HepG2 (cell line): ENCODE measurements around the gene HEXD. TPM values are rescaled to one million over a fixed set of nuclear protein-coding genes. Genes with fewer than 3 reads are reported as not detected.

ENCODE experiments used
- ATAC-seq: fragments of 200-7000 bp; cut with Tn5 transposase; 3 replicates; pipeline ENCODE4 v1.9.1; 2020; ENCODE audit warnings: mild to moderate bottlenecking, moderate library complexity
- BruUV-seq: library from RNA; stranded (reverse); fragments of 400-500 nt; replicated peaks from 2 replicates; lab custom pipeline; 2021; lab: Mats Ljungman, UMichigan
- CTCF ChIA-PET: fragments of 300-600 bp; formaldehyde crosslinking; extraction: SDS; loops from one replicate; lab custom pipeline; 2021; ENCODE audit warnings: low total read pairs, inconsistent platforms, low intra/inter-chr PET ratio; lab: Yijun Ruan, JAX
- POLR2A ChIA-PET: fragments of 350-600 bp; sonication (Branson Sonifier 250); formaldehyde crosslinking; loops from one replicate; lab custom pipeline; 2020; ENCODE audit warnings: antibody characterized with exemption, inconsistent platforms; lab: Yijun Ruan, JAX
- DNase-seq: peaks from one replicate; pipeline ENCODE4 v3.0.0-alpha.2; 2015; ENCODE audit warnings: low spot score
- FAIRE-seq: peaks from 3 replicates; lab custom pipeline; 2011; peaks lifted over from hg19 to GRCh38; lab: Jason Lieb, UNC
- H2AFZ ChIP-seq: one replicate; pipeline ENCODE4 v1.6.1; 2011; ENCODE audit warnings: low read length, inconsistent platforms
- H3K27ac ChIP-seq: fragments of 300-600 bp; 3 replicates; pipeline ENCODE4 v1.8.0; 2011; ENCODE audit warnings: mixed run types, mild to moderate bottlenecking, mixed read lengths, low read length, inconsistent platforms; ENCODE audit not compliant: insufficient read depth; ENCODE audit errors: extremely low read length
- H3K27me3 ChIP-seq, 2 experiments: fragments of 200-600 bp in 1 of 2; 2 replicates in 1 of 2; 3 replicates in 1 of 2; pipeline versions ENCODE4 v1.6.0 to v1.8.0; 2011; ENCODE audit warnings: low read length in 2 of 2, mild to moderate bottlenecking in 2 of 2, moderate library complexity in 2 of 2, inconsistent platforms in 1 of 2; ENCODE audit not compliant: insufficient read depth in 2 of 2, control insufficient read depth in 1 of 2
- H3K36me3 ChIP-seq, 2 experiments: fragments of 200-600 bp in 1 of 2; replicated peaks in 1 of 2; 2 replicates in 1 of 2; 3 replicates in 1 of 2; pipeline versions ENCODE4 v1.5.1 to v1.8.0; 2011; ENCODE audit warnings: low read length in 2 of 2, inconsistent platforms in 1 of 2; ENCODE audit not compliant: insufficient read depth in 2 of 2, control insufficient read depth in 1 of 2
- H3K4me1 ChIP-seq: 2 replicates; pipeline ENCODE4 v1.5.1; 2012; ENCODE audit warnings: low read length, inconsistent platforms; ENCODE audit not compliant: insufficient read depth
- H3K4me2 ChIP-seq: 2 replicates; pipeline ENCODE4 v1.6.0; 2011; ENCODE audit warnings: low read depth, low read length, inconsistent platforms
- H3K4me3 ChIP-seq, 3 experiments: fragments of 200-600 bp in 1 of 3; sonication (generic), shearing (Covaris generic) in 1 of 3; replicated peaks in 1 of 3; 2 replicates each; pipeline ENCODE4 v1.5.1; 2011 to 2016; ENCODE audit warnings: low read length in 3 of 3, inconsistent platforms in 2 of 3, low read depth in 2 of 3, mild to moderate bottlenecking in 2 of 3, control low read depth in 1 of 3, mixed read lengths in 1 of 3; ENCODE audit not compliant: insufficient read depth in 1 of 3
- H3K79me2 ChIP-seq: one replicate; pipeline ENCODE4 v1.6.1; 2011; ENCODE audit warnings: low read length, inconsistent platforms; ENCODE audit not compliant: insufficient read depth
- H3K9ac ChIP-seq: 2 replicates; pipeline ENCODE4 v1.6.0; 2011; ENCODE audit warnings: mild to moderate bottlenecking, low read depth, low read length, inconsistent platforms; ENCODE audit not compliant: insufficient read depth
- H3K9me3 ChIP-seq: 2 replicates; pipeline ENCODE4 v1.5.1; 2012; ENCODE audit warnings: mild to moderate bottlenecking, low read length
- H4K20me1 ChIP-seq: 2 replicates; pipeline ENCODE4 v1.6.0; 2011; ENCODE audit warnings: inconsistent platforms, mild to moderate bottlenecking, low read length, moderate library complexity; ENCODE audit not compliant: insufficient read depth
- ARID2 ChIP-seq: sonication (generic); formaldehyde crosslinking; IDR thresholded peaks from 2 replicates; pipeline ENCODE4 v1.8.1; 2022; ENCODE audit warnings: mild to moderate bottlenecking, missing genetic modification reagents, borderline replicate concordance
- FOSL1 ChIP-seq: sonication (generic); formaldehyde crosslinking; IDR thresholded peaks from 2 replicates; pipeline ENCODE4 v1.9.0; 2021; ENCODE audit warnings: missing genetic modification reagents, borderline replicate concordance
- GATAD2A ChIP-seq: IDR thresholded peaks from 2 replicates; pipeline ENCODE4 v1.6.1; 2016
- IRF2 ChIP-seq: IDR thresholded peaks from 2 replicates; pipeline ENCODE4 v1.6.1; 2018; ENCODE audit warnings: missing genetic modification reagents, missing compliant biosample characterization
- MIXL1 ChIP-seq: IDR thresholded peaks from 2 replicates; pipeline ENCODE4 v1.6.1; 2016
- RARG ChIP-seq: sonication (generic); formaldehyde crosslinking; IDR thresholded peaks from 2 replicates; pipeline ENCODE4 v1.4.0; 2020; ENCODE audit warnings: low read depth, mild to moderate bottlenecking, missing genetic modification reagents
- RFXANK ChIP-seq: IDR thresholded peaks from 2 replicates; pipeline ENCODE4 v1.6.1; 2016
- TBX2 ChIP-seq: sonication (generic); formaldehyde crosslinking; IDR thresholded peaks from 2 replicates; pipeline ENCODE4 v1.5.0; 2020; ENCODE audit warnings: missing genetic modification reagents, mild to moderate bottlenecking, borderline replicate concordance
- TCF7 ChIP-seq: sonication (generic); IDR thresholded peaks from 2 replicates; pipeline ENCODE4 v1.6.1; 2016; ENCODE audit warnings: antibody characterized with exemption, low read depth
- TGIF2 ChIP-seq: IDR thresholded peaks from 2 replicates; pipeline ENCODE4 v1.6.1; 2016; ENCODE audit warnings: control low read depth, missing compliant biosample characterization
- TOPORS ChIP-seq: sonication (generic); formaldehyde crosslinking; IDR thresholded peaks from 2 replicates; pipeline ENCODE4 v1.8.0; 2023; ENCODE audit warnings: mild to moderate bottlenecking, missing genetic modification reagents
- ZNF383 ChIP-seq: sonication (generic); formaldehyde crosslinking; IDR thresholded peaks from 2 replicates; pipeline ENCODE4 v1.4.0; 2020; ENCODE audit warnings: missing genetic modification reagents, mild to moderate bottlenecking, borderline replicate concordance
- ZNF891 ChIP-seq: sonication (generic); formaldehyde crosslinking; IDR thresholded peaks from 2 replicates; pipeline ENCODE4 v1.5.0; 2020; ENCODE audit warnings: mild to moderate bottlenecking, missing genetic modification reagents
- WGBS: methylation state at CpG from one replicate; pipeline ENCODE4 v1.1.6; 2017; ENCODE audit warnings: low lambda C conversion rate; 5-methylcytosine and 5-hydroxymethylcytosine counted together
- in situ Hi-C: cut with HindIII; loops from 2 replicates; pipeline ENCODE4 v1.10.0; 2017; ENCODE audit warnings: low pct_unique_long_range_greater_than_20kb; ENCODE audit not compliant: extremely low pct_ligation_motif_present
- intact Hi-C: fragments of 100-400 bp; cut with micrococcal nuclease; formaldehyde crosslinking; loops from one replicate; pipeline ENCODE4 v1.10.0; 2022; ENCODE audit not compliant: unreplicated experiment
- polyA plus RNA-seq, 8 experiments: library from polyadenylated mRNA; depleted of rRNA in 3 of 8; stranded (reverse) in 7 of 8; unstranded in 1 of 8; fragments of >200 nt; fragmentation: Illumina TruSeq in 4 of 8; extraction: Trizol in 4 of 8; gene quantifications; 2 replicates each; pipeline versions ENCODE4 v1.2.1 to v1.2.3, GENCODE V29; 2011 to 2016; ENCODE audit warnings: low read depth in 4 of 8, missing spikeins in 1 of 8, mixed read lengths in 1 of 8; ENCODE audit not compliant: insufficient read depth in 1 of 8
- total RNA-seq, 5 experiments: library from RNA; depleted of rRNA; stranded (reverse); fragments of >200 nt; fragmentation: Illumina TruSeq; extraction: Trizol; gene quantifications; 2 replicates each; pipeline ENCODE4 v1.2.3, GENCODE V29; 2016; ENCODE audit warnings: low read depth in 1 of 5
- TF ChIP-seq, protein P1 (sequence below): sonication (generic); formaldehyde crosslinking; IDR thresholded peaks from 2 replicates; pipeline ENCODE4 v1.4.0; 2020; ENCODE audit warnings: missing genetic modification reagents
- TF ChIP-seq, protein P2 (sequence below): sonication (generic); formaldehyde crosslinking; IDR thresholded peaks from 2 replicates; pipeline ENCODE4 v1.5.0; 2020; ENCODE audit warnings: mild to moderate bottlenecking, low read depth, missing genetic modification reagents, borderline replicate concordance
- TF ChIP-seq, protein P3 (sequence below): sonication (generic); formaldehyde crosslinking; IDR thresholded peaks from 2 replicates; pipeline ENCODE4 v1.4.0; 2020; ENCODE audit warnings: missing genetic modification reagents
- TF ChIP-seq, protein P4 (sequence below): IDR thresholded peaks from 2 replicates; pipeline ENCODE4 v1.6.1; 2016

Gene HEXD
- total and polyA plus RNA-seq, 2 of the 13 experiments (the other 11 are each of a cell fraction or from before 2014, with no cell fraction given) = 22.3 to 41.8 TPM

DNA sequence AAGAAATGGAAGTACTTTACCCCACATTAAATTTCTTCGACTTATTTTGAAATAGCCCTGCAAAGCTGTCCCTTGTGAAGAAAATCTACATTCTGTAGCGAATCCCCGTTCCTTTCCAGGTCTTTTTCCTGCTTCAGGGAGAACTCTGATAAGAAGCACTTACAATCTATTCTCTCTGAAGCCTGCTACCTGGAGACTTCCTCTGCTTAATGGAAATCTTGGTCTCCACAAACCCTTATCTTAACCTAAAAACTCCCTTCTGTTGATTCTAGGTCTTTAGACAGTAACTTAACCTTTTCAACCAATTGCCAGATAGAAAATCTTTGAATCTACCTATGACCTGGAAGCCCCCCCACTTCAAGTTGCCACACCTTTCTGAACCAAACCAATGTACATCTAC is 34.0 kb downstream of the HEXD start:
- ChIA-PET POLR2A (no interaction called here), CTCF (no interaction called here)
- ATAC-seq (no peak), FAIRE-seq (no peak)
- Histone ChIP-seq H3K4me1 (peaks cover 49% of the 10 kb centered on the region), H3K4me3 (no peak overlapping the region), H3K4me2 (no peak overlapping the region), H3K27me3 (no peaks in the 10 kb centered on the region), H3K9me3 (no peaks in the 10 kb centered on the region), H3K9ac (no peak overlapping the region), H3K79me2 (peaks cover 13% of the 10 kb centered on the region), H3K27ac (no peak overlapping the region), H3K36me3 (no peaks in the 10 kb centered on the region)
- 96% methylated on average over 3 of the region's 3 CpGs for WGBS
- intact Hi-C loops = no loop called here
- BruUV-seq = no TSS peak
- no peak for TF ChIP-seq TGIF2 (CRISPR knock-in tag)
- TF ChIP-seq RARG (CRISPR knock-in tag) = no peak
- no peak for TF ChIP-seq RFXANK (CRISPR knock-in tag)
- TF ChIP-seq, protein P1, sequence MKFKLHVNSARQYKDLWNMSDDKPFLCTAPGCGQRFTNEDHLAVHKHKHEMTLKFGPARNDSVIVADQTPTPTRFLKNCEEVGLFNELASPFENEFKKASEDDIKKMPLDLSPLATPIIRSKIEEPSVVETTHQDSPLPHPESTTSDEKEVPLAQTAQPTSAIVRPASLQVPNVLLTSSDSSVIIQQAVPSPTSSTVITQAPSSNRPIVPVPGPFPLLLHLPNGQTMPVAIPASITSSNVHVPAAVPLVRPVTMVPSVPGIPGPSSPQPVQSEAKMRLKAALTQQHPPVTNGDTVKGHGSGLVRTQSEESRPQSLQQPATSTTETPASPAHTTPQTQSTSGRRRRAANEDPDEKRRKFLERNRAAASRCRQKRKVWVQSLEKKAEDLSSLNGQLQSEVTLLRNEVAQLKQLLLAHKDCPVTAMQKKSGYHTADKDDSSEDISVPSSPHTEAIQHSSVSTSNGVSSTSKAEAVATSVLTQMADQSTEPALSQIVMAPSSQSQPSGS (CRISPR knock-in tag) = no peak
- no peak for TF ChIP-seq ZNF891 (CRISPR knock-in tag)
- TF ChIP-seq FOSL1 (CRISPR knock-in tag) = no peak
- TF ChIP-seq, protein P2, sequence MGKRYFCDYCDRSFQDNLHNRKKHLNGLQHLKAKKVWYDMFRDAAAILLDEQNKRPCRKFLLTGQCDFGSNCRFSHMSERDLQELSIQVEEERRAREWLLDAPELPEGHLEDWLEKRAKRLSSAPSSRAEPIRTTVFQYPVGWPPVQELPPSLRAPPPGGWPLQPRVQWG (CRISPR knock-in tag) = no peak
- TF ChIP-seq, protein P3, sequence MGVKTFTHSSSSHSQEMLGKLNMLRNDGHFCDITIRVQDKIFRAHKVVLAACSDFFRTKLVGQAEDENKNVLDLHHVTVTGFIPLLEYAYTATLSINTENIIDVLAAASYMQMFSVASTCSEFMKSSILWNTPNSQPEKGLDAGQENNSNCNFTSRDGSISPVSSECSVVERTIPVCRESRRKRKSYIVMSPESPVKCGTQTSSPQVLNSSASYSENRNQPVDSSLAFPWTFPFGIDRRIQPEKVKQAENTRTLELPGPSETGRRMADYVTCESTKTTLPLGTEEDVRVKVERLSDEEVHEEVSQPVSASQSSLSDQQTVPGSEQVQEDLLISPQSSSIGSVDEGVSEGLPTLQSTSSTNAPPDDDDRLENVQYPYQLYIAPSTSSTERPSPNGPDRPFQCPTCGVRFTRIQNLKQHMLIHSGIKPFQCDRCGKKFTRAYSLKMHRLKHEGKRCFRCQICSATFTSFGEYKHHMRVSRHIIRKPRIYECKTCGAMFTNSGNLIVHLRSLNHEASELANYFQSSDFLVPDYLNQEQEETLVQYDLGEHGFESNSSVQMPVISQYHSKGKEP (CRISPR knock-in tag) = no peak
- TF ChIP-seq MIXL1 = no peak
- TF ChIP-seq TCF7 = no peak
- TF ChIP-seq TBX2 (CRISPR knock-in tag) = no peak
- no peak for TF ChIP-seq TOPORS (CRISPR knock-in tag)
- TF ChIP-seq GATAD2A (CRISPR knock-in tag) = no peak
- TF ChIP-seq, protein P4, sequence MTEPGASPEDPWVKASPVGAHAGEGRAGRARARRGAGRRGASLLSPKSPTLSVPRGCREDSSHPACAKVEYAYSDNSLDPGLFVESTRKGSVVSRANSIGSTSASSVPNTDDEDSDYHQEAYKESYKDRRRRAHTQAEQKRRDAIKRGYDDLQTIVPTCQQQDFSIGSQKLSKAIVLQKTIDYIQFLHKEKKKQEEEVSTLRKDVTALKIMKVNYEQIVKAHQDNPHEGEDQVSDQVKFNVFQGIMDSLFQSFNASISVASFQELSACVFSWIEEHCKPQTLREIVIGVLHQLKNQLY (CRISPR knock-in tag) = no peak
- no peak for TF ChIP-seq IRF2 (CRISPR knock-in tag)
- TF ChIP-seq ZNF383 = no peak
- TF ChIP-seq ARID2 (CRISPR knock-in tag) = no peak
- TF ChIP-seq, all 625 proteins: peak for 0
- no peaks in the 10 kb centered on the region for H4K20me1 ChIP-seq
- no peak overlapping the region for H2AFZ ChIP-seq
- in situ Hi-C loops = no loop called here
- no peak for DNase-seq
